GM23248 (cell line): Measurements from ENCODE around the gene USP34.

ENCODE experiments used
- EZH2 ChIP-seq: fragments of 200-600 bp; sonication (generic); IDR thresholded peaks from 2 replicates; pipeline ENCODE4 v1.6.1; 2018; ENCODE audit warnings: antibody characterized with exemption, mild to moderate bottlenecking; ENCODE audit not compliant: insufficient read depth, poor library complexity, severe bottlenecking
- EZH2phosphoT487 ChIP-seq: fragments of 200-600 bp; sonication (generic); IDR thresholded peaks from 2 replicates; pipeline ENCODE4 v1.6.1; 2018; ENCODE audit warnings: antibody characterized with exemption, moderate library complexity, mild to moderate bottlenecking, low read depth; ENCODE audit not compliant: insufficient read depth

- TF ChIP-seq EZH2, result no peak
- TF ChIP-seq EZH2phosphoT487, result no peak
Measured at GRCh38 chr2:61470965-61471904, at the start of gene USP34.
